NCI-H2107 (cell line): ENCODE results near the gene CSMD2.

Experiments
- DNase-seq: peaks from one replicate; lab custom pipeline; 2025; lab: John Stamatoyannopoulos, UW

The CSMD2 gene

DNA sequence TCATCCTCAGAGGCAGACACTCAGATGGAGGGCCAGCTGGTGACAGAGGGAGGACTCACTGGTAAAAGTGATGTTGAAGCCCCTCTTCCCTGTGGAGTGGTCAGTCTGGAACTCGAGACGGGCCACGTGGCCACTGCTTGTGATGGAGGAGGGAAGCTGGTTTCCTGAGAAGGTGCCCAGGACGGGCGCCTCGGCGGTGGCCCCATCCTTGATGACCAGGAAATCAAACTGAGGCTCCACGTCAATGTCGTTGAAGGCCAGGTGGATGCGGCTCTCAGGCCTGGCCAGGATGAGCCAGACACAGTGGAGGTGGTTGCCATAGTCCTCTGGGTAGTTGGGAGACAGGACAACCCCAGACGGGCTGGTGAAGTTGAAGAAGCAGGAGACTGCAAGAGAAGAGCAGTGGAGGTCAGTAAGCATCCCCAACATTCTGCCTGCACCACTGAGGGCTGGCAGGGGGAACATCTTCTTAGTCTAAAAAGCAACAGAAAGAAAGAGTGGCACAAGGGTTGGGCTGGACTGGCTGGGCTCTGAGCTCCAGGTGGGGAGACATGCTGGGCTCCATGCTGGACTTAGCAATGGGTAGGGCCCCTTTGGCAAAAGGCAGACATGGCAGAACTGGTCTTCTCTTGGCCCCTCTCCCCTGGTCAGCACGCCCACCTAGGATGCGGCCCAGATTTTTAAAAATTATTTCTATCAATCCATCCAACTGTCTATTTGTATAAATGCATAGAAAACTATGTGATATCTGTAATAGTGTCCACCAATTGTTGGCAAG lies 421.6 kb downstream of the CSMD2 start:
- DNase-seq: no peak

DNA sequence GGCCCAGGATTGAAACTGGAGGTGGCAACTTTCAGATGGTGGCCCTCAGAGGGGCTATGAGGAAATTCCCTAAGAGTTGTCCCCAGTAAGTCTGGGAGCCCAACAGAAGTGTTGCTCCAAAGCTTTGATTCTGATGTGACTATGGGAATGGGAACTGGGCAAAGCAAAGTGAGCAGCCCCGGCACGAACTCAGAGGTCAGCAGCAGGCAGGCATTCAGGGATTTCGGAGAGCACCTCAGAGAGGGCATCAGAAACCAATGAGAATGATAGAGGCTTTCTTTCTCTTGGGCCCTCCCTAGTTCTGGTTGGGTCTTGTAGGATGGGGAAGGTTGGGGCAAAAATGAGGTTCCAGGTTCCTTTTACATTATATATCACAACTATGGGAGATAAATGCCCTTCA lies 422.4 kb downstream of the CSMD2 start:
- no peak for DNase-seq

DNA sequence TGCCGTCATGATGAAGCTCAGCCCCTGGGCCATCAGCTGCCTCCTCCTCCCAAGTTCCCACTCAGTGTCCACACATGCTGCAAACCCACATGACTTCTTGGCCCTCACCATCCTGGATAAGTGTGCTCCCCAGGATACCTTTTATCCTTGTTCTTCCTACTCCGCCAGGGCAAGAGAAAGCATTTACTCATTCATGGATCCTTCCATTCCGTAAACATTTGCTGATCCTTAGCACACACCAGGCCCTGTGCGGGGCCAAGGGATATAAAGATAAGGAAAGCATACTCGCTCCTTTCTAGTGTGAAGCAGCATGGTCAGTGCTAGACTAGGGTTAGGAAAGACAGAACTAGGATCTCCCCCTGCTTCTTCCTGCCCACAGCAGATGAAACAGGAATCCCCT lies 423.3 kb downstream of the CSMD2 start:
- no peak for DNase-seq

DNA sequence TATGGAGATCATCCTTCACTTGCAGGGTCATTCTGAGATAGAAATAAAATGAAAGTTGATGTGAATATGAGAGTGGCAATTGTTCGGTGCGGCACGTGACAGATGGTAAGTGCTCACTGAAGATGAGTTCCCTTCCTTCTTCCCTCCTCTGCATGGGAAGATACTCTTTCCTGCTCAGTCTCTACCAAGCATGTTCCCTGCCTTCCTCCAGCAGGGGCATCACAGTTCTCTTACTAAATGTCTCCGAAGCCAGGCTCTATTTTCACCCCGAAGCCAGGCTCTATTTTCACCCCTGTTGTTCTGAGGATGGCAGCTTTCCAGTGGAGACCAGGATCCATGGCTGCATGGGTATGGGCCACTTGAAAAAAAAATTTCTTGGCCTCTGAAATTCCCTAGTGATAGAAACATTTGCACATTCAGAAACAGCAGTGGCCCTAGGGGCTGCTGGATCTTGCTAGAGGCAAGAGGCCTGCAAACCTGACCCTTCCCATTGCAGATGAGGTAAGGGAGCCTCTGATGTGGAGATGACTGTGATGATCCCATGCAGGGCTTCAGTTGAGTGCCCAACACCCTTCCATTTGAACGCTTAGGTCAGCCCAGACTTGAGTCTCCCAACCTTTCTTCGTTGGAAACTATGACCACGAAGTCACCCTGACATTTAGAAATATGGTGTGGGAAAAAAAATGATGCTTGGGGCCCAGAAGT lies 424.8 kb downstream of the CSMD2 start:
- no peak for DNase-seq

DNA sequence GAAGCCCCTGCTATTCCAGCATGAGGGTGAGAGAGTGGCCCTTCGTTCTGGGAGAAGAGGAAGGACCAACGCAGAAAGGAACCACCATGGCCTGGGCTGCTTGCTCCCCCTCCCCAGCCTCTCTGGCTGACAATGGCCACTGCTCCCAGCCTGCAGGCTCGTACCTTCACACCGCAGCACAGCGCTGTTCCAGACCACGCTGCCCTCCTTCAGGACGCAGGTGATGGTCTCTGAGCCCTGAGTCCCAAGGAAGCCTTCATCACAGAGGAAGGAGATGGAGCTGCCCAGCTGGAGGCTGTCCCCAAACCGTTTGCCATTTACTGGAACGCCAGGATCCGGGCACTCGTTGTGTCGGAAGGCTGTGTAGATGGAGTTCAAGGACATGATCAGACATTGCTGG lies 426.1 kb downstream of the CSMD2 start:
- DNase-seq: no peak

DNA sequence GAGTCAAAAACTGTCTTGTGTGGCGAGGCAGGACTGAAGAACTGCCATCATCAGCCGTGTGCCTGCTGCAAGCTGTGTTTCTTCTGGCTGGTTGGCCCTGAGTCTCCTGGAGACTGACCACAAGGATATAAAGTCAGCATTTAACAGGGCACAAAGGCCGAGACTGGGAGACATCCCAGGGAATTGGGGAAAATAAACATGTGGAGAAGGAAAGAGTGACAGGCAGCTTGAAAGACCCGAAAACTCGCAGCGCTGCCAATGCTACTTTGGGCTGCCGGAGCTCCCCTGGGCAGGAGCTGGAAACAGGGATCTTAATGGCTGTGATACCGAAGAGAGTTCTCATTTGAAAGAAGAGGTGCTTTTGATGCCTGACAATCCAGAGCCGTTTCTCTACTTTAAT lies 426.5 kb downstream of the CSMD2 start:
- no peak for DNase-seq

DNA sequence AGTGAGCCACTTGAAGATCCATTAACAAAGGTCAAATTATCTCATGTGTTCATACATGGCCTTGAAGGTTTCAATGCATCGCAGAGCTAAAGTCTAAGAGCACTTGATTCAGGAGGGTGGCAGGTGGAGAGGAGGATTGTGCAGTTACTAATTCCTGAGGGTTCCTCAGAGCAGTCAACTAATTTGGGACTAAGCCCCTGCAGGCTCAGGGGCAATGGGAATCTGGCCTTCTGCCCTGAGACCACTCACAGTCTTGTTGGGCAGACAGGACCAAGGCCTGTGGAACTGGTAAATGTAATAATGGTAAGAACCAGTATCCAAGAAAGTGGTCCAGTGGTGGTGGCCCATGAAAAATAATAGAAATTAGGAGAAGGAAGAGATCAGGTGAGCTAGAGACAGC lies 428.5 kb downstream of the CSMD2 start:
- DNase-seq: no peak

DNA sequence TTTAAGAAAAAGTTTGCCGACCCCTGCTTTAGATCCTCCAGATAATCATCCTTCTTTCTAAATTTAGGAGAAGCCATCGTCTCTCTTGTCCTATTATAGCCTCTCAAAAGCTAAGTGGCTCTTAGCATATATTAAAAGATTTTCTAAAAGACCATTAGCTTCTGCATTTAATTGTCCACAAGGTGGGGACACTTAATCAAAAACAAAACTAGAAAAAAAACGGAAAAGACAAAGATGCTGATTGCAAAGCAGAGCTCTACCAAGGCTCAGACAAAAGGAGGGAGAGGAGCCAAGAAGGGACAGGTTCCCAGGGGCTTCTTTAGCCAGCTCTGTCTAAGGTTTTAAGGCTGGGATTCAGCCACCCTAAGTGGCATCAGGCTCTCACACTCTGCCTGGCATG lies 429.4 kb downstream of the CSMD2 start:
- DNase-seq: no peak

DNA sequence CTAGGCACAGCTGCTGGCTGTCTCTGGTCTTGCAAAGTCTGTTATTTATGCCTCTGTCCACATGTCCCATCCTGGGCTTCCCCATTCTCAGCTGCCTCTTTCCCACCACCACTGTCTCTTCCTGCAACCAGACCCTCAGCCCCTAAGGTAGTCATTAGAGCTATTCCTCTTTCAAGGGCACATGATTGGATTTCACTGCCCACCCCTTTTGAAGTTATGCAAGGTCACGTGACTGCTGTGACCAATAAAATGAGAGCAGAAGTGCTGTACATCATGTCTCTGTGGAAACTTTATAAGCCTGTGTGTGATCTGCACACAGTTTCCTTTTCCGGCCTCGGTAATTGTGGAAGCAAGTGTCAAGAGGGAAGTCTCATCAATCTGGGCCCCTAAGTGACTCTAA lies 437.7 kb downstream of the CSMD2 start:
- DNase-seq: no peak

DNA sequence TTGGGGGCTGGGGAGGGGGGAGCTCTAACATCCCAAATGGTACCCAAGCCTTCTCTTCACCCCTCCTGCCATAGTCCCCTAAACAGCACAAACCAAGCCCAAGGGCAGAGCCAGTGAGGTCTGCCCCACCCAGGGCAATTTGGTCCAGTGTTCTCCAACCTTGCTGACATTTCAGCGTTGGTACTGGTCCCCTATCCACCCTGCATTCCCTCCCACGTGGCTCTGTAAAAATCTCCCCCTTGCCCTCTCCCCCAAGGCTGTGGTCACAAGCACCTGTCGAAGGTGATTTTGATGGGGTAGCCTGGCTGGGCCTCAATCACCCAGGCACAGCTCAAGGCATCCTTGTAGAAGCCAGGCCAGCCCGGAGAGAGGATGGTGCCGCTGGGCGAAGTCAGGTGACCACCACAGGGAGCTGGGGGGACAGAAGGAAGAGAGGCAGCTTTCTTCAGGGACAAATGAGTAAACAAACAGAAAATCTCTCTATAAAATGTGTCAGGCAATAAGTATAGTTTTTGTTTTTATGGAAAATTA lies 438.7 kb downstream of the CSMD2 start:
- no peak for DNase-seq

DNA sequence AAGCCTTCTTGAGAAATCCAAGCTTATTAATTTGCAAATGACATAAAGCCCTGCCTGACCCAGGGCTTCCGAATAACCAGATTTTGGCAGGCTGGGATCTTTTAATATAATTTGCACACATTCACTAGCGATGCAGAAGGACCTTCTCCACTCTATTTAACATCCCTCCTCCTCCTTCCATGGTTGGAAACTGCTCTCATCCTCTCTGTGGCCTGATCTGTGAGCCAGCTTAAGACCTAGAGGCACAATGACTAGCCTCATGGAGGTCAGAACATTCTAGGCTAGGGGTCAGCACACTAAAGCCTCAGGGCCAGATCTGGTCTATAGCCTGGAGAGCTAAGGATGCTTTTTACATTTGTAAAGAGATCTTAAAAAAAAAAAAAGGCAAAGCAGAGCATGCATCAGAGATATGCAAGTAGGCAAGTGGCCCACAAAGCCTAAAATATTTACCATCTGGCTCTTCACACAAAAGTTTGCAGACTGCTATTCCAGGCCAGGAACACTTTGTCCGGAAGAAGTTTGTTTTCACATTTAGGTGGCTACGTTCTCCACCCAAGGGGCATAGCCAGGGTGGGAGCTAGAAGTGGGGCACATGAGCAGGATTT lies 439.4 kb downstream of the CSMD2 start:
- no peak for DNase-seq

DNA sequence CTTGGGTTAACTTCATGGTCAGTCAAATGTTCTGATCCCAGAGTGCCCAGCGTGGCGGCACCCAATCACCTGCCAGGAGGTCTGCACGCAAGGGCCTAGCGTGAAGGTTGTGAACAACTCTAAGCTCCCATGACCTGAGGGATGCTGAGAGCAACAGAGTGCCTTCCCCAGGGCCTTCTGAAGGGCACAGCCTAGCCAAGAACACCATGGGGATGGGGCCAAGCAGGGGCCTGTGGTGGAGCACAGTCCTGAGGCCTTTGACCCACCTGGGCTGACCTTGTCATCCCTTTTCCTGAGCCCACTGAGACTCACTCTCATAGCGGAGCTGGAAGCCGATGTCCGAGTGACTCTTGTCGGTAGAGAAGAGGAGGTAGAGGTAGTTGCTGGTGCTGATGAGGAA lies 440.0 kb downstream of the CSMD2 start:
- no peak for DNase-seq

DNA sequence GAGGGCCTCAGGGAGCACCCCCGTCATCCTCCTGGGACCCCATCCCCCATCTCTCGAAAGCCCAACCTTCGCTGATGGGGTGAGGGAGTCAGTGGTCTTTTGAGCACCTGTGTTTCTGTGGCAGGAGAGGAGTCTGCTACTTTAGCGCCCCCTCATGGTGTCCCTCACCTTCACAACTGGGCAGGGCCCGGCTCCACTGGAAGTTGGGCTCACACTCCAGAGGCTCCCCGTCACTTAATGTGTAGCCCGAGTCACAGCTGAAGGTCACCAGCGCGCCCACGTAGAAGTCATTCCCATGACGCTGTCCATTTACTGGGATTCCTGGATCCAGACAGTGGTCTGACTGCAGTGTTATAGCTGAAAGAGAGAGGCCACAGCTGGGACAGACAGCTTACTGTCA lies 440.7 kb downstream of the CSMD2 start:
- DNase-seq: no peak

DNA sequence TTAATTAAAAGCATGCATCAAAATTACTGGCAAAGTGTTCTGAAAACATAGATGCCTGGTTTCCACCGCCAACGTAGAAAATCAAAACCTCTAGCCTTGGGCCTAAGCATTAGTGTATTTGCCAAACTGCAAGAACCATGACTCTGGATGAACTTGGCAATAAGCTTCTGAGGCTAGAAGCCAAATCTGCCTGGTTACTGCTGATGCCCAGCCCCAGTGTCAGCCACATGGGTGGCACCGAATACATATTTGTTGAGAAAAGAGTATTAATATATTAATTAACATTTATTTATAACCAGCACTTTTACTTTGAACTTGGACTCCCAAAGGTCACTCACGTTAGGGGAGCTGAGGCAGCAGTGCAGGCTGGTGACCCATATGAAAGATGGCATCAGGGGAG lies 441.8 kb downstream of the CSMD2 start:
- DNase-seq: no peak

DNA sequence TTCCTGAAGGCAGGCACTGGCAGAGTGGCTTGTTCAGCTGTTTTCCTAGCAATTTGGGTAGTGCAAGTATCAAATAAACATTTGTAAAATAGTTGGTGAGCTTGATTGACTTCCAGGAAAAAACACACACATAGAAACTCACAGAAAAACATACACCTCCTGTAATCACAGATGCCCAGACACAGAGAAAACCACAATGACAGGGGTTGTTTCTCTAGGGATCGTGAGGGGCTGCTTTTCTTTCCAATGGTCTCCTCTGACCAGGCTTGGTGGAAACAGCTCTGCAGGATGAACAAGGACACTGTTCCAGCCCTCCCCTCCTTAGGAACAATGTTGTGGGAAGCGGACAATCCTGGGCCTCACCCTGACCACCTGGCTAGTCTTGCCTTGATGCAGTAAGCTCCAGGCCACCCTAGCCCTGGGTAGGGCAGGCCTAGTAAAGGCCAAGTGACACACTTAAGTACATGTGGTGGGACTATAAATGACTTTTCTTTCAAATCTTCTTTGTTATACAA lies 443.7 kb downstream of the CSMD2 start:
- no peak for DNase-seq

DNA sequence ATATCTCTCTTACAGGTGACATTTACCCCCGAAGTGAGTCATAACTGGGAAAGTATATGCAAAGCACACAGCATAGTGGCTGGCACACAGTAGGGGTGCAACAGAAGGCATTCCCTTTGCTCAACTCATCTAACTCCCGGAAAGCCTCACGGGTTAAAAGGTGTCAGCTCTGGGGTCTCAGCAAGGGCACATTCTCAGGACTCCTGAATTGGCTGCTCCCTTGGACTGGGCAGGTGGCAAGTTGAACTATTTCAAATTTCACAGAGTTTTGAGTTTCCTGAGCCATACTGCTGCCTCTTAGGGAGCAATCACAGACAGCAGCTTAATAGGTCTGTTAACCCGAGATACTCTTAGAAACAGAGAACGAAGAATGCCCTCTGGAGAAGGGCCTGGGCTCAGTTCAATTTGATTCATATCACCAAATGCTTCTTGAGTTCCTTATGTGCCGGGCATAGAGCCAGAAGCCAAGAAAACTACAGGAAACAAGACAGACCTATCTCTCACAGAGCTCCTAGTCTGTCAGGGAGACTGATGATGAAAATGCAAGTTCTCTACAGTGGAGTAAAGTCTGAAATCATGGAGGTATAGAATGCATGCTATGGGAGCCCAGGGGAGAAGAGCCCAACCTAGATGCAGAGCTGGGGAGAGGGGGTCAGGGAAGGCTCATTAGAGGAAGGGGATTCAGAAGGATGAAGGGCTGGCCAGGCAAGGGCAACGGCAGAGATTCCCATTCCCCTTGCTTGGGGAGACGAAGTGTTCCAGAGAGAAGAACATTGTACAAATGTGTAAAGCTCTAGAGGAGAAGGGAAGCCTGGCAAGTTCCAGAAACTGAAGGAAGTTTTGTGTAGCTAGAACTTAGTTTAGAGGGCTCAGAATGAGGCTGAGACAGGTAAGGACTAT lies 445.0 kb downstream of the CSMD2 start:
- DNase-seq: no peak

DNA sequence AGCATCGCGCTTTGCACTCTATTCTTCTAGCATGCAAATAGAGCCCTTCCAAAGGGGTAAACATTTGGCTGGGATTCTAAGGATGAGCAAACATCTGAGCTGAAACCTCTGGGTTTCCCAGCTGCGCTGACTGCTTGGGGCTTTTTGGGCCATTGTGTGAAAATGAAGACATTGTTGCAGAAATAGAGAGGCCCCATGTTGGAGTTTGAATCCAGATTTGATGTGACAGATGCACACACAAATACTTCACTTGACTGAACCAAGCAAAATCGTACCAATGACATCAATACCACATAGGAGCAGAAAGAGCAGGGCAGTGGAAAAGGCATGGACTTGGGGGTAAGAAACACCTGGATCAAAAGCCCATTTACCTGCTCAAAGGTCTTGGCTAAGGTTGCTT lies 445.7 kb downstream of the CSMD2 start:
- DNase-seq: no peak

DNA sequence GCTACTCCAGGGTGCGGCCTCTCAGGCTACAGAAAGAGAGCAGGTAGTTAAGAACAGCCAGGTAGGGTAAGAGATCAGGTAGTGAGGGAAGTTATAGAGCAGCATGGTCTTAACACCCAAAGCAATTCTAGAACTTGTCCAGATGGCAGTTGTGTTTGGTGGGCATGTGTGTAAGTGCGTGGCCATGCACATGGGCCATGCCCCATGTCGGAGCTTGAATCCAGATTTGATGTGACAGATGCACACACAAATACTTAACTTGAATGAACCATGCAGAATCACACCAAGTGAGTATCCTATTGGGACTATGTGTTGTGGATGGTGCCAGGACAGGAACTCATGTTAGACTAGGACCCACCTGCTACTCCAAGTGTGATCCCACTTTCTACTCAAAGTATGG lies 446.8 kb downstream of the CSMD2 start:
- DNase-seq: no peak

DNA sequence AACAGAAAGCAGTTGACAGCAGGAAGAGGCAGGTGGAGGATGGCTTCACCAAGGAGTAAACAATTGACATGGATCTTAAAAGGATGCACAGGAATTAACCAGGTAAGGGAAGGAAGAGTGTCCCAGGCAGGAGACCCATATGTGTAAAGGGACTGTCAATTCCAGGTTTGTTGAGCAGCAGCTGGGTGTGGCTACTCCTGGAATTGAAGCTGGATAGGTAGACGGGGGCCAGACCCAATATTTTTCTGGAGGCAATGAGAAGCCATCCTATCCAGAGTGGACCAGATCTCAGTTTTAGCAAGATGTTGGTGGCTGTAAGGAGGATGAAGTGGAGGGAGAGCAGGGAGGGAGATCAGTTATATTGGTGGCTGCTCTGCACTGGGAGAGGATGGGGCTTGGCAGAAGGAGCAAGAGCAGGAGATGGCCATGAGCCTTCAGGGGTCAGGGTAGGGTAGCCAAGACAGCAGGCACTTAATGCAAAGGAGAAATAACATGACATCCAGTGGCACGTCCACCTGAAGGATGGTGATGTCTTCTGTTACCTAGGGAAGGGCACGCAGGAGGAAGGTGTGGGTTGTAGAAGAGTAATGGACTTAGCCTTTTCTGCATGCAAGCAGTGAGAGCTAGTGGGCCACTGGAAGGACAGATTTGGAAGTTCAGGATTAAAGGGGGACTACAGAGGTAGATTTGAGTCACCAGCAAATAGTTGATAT lies 447.9 kb downstream of the CSMD2 start:
- DNase-seq: no peak

DNA sequence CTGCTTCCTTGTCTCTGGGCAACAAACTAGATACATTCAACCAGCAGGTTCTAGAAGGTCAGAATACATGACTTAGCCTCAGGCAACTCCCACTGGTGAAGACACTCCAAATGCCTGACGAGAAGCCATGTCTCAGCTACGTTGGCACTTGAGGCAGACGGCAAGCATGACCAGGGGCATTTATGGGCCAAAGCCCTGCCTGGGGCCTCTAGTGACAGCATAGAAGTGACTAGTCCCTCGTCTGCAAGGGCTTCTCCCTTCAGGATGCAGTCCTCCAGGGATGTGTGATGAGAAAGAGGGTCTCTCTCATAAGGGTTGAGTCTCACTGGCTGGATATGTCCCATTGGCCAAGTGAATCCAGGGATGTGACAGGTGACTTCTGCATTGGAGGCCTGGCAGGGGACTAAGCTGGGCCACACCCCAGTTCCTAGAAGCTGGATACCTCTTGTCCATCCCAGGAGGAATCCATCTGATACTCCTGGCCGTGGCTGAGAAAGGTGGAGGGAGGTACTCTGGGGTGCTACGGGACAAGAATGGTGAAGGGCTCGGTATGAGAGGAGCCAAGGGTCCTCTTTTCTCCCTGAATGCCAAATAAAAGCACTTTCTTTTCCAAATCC lies 449.7 kb downstream of the CSMD2 start:
- no peak for DNase-seq

DNA sequence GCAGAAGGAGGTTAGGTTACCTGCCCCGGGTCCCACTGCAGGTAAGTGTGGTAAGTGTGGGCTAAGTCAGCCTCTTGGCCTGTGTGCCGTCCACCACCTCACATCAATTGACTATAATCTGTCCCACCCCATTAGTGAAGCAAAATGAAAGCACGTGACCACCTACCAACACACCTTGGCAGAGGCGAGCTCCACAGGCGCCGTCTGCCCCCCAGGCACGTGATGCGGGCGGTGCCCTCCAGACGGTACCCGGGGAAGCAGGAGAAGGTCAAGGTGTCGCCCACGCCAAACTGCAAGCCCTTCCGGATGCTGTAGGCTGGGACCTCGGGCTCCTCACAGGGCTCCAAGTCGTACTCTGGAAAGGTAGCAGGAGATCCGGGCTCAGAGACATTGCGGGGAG lies 450.6 kb downstream of the CSMD2 start:
- DNase-seq: no peak
